ENCODE measurements around the gene PANK1.

The PANK1 gene

GRCh38 chr10:89534826-89535166, 110.2 kb downstream of the PANK1 start:
- H3K9me3 ChIP-seq (ENCODE audit: control insufficient read depth, insufficient read depth, low read depth, low read length) = no peaks in the 10 kb centered on the region
- POLR2A ChIA-PET = no interaction called here
- peak overlapping the region; percentile 54 for H3K4me3 ChIP-seq (ENCODE audit: low read depth, low read length)
- CTCF ChIA-PET = interaction anchor here (1.1 kb wide), 1 partner anchor 44 kb away, joined by 3 read pairs; no protein-coding TSS in a partner anchor
- no peaks in the 10 kb centered on the region for H3K36me3 ChIP-seq (ENCODE audit: control insufficient read depth in 2 of 2, insufficient read depth in 1 of 2, low read length in 2 of 2)
- H3K27ac ChIP-seq (ENCODE audit: extremely low read depth, low read depth, low read length) = no peak overlapping the region
- TF ChIP-seq ZBTB6 (tag by site-specific recombination; IDR thresholded peaks at IDR 0.05) (no peak), ZNF391 (tag by site-specific recombination; IDR thresholded peaks at IDR 0.05; ENCODE audit: borderline replicate concordance, low read depth) (no peak), ZNF664 (tag by site-specific recombination; IDR thresholded peaks at IDR 0.05) (no peak), ZXDB (tag by site-specific recombination; IDR thresholded peaks at IDR 0.05) (0 out of 2 replicates have a peak, but pooled peaks have one; percentile 12), ZNF350 (tag by site-specific recombination; IDR thresholded peaks at IDR 0.05) (no peak)
- H3K4me1 ChIP-seq (ENCODE audit: control insufficient read depth, insufficient read depth, low read length) = peaks cover 4% of the 10 kb centered on the region; the same call in 1 of the 2 replicates

Data from HEK293 (cell line).